Raji (cell line): ENCODE measurements around the gene NTRK3.

Experiments
- POLR2A ChIP-seq: IDR thresholded peaks from 2 replicates; pipeline ENCODE4 v1.6.1; 2011; ENCODE audit warnings: low read depth, low read length, control low read depth; ENCODE audit not compliant: insufficient read depth

The NTRK3 gene

DNA sequence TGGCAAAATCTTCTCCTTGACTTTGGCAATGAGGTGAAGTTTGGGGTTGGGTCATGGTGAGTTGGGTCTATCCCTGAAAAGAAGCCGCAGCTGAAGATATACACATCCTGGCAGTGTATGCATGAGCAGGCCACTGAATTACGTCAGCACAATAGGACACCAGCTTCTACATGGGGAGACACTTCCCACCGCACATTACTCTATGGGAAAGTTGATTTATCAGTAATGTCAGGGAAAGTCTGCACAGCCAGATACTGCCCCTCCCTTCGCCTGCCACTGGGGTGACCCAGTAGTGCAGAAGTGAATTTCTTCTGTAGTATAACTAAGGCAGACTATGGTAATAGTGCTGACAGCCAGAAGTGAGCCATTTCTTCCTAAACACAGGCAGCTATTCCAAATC is 245.0 kb downstream of the NTRK3 start:
- no peak for TF ChIP-seq POLR2A

DNA sequence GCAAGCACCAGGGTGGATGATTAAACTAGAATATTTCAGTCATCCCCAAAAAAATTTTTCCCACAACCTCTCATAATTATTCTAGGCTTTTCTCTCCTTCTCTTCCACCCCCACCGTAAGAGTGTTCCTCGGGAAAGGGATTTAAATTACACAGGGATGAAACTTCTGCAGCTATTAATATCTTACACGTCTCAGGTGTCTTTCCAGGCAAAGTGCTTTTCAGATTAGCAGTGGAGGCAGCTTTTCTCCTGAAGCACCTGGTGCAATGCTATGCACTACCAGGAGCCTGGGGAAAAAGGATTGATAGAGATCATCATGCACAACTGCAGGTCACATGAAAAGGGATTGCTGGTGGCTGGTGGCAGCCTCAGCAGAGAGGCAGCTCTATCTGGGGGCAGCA is 250.4 kb downstream of the NTRK3 start:
- no peak for TF ChIP-seq POLR2A

DNA sequence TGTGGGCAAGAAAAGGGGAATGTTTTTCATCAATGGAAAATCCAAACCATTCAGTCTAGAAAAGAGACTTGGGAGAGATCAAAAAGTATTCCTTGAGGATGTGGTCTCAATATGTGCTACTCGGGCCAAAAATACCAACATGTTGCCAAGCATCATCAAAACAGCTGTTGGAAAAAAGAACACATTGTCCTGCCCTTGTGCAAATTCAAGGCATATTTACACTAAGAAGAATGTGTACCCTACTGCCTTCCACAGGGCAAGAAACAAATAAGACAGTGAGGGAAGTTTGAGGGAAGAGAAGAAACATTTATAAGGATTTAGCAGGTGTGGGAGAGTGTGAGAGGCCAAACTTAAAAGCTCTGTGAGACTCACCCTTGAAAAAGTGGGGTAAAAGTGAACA is 252.1 kb downstream of the NTRK3 start:
- no peak for TF ChIP-seq POLR2A

DNA sequence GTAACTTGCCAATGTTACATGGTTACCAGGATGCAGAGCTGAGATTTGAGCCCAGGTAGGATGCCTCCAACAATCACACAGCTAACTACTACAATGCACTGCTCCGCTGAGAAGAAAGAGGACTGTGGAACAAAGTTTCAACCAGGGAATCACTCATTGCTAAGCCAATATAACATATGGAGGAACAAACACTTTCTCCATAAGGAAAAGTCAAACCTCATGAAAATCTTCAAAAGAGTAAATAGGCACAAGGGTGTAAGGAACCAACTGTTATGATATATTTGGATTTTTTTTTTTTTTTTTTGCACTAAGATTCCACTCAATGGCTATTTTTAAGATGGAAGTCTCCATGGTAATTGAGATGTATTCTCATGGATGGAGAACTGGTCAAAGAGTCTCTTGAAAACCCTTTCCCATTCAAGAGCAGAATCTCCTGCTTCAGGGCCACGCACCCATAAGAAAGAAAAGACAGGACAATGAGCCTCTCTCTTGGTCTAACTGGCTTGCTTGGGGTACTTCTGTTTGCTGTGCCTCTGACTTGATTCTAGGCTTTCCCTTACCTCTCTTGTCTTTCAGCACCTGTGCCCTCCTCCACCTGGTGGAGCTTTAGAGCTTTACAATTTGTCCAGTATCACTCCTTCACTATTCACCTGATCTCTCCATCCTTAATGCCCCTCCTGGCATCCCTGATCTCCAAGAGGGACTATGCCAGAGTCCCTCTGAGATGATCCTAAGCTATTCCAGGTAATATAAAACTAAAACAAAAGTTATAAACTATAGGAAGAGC is 252.8 kb downstream of the NTRK3 start:
- no peak for TF ChIP-seq POLR2A

DNA sequence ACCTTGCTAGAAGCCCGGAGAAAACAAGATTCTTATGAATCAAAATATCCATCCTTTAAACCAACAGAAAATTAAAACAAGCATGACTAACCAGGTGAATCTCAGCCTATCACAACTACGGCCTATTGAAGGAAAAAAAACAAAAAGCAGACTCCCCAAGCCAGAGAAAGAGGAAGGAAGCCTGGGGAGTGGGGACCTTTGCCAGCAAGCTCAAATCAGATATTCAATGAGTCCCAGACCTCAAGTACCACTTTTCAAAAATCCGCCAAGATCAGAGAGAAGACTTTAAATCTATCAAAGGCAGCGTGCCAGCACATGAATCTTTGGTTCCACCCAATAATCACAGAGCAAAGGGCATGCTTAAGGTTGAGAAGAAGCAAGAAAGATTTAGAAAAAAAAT is 253.8 kb downstream of the NTRK3 start:
- TF ChIP-seq POLR2A = no peak

DNA sequence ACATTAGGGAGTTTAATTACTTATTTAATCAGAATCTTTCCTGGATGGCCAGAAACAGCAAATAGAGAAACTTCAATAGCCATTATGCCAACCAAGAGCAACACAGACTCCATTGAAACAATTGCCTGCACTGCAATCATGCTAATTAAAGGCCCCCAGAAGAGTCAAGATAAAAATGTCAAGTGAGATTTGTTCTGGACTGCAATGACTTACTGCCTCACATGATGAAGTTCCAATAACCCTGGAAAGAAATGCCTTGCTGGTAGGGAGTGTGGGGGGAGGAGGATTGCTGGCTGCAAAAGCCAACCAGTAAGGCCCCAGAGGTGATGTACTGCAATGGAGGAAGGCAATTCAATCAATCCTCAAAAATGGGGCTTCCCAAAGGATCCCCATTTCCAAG is 257.9 kb downstream of the NTRK3 start:
- no peak for TF ChIP-seq POLR2A

DNA sequence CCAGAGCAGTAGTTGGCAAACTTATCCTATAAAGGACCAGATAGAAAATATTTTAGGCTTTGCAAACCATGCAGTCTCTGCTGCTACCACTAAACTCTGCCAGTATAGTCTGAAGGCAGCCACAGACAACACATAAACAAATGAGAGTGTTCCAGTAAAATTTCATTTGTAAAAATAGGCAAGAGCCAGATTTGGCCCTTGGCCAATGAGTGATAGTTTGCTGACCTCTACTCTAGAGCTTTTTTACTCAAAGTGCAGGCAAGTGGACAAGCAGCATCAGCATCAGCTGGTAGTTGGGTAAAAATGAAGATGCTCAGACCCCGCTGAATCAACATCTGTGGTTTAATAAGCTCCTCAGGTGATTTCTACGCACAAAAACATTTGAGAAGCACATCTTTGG is 269.8 kb downstream of the NTRK3 start:
- TF ChIP-seq POLR2A = no peak

DNA sequence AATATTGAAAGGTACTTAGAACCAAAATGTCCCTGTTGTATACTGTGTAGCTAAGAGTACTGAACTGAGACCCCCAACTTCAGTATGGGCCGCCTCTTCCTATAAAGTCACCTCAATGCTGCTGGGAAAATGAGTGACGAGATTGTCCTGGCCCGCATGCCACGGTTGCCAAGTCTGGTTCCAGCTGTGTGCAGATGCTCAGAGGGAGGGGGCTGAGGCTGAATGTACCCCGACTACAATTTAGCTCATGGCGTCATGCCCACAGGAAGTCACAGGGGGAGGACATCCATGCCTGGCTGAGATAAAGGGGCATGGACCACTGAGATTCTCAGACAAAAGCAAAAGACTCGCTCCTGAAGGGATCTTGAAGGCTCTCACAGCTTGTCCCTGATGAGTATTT is 271.1 kb downstream of the NTRK3 start:
- no peak for TF ChIP-seq POLR2A

DNA sequence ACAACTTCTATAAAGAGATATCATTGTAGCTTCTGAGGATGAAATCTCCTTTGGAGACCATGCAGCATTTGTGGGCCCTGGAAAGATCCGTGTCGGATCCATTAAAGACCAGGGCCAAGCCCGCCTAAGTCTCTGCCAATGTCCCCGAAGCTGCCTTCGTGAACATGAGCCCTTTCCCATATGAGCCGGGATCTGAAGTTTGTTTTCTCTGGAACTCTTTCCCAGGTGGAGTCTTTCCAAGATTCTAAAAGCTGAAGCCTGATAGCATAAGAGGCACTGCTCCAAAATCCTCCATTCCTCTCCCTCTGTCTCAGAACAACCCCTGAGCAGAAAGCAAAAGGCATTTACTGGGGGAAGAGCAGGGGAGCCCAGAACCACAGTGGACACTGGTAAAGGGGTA is 274.6 kb downstream of the NTRK3 start:
- no peak for TF ChIP-seq POLR2A

DNA sequence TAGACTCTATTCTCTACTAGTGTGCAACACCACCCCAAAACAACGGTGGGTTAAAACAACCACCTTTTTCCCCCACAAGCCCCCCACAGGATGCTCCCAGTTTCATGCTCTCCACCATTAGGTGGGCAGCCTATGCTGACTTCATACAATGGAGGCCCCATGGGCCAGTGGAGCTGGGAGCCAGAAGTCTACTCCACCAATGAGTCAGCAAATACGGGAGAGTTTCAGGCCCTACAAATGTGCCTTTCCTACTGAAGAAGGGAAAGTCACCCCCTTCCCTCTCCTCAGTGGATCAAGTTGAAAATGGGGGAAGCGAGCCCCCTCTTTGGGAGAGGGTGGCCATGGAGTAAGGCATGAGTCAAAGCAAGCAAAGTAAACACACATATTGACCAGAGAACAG is 278.6 kb downstream of the NTRK3 start:
- no peak for TF ChIP-seq POLR2A

DNA sequence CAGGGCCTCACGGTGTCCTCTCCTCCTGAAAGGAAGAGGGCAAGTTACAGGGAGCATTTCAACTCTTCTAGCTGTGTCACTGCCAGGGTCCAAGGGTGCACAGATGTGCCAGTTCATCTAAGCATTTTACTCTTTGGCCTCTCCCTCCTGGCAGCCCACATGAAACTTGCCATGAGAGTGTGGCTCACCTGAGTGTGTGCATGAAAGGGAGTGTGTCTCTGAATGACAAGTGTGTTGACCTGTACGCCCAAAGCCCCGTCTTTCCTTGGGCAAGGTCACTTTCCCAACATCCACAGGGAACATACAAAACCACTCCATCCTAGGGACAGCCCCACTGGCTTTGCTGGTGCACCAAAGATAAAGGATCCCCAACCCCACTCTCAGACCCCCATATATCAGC is 280.0 kb downstream of the NTRK3 start:
- TF ChIP-seq POLR2A = no peak

DNA sequence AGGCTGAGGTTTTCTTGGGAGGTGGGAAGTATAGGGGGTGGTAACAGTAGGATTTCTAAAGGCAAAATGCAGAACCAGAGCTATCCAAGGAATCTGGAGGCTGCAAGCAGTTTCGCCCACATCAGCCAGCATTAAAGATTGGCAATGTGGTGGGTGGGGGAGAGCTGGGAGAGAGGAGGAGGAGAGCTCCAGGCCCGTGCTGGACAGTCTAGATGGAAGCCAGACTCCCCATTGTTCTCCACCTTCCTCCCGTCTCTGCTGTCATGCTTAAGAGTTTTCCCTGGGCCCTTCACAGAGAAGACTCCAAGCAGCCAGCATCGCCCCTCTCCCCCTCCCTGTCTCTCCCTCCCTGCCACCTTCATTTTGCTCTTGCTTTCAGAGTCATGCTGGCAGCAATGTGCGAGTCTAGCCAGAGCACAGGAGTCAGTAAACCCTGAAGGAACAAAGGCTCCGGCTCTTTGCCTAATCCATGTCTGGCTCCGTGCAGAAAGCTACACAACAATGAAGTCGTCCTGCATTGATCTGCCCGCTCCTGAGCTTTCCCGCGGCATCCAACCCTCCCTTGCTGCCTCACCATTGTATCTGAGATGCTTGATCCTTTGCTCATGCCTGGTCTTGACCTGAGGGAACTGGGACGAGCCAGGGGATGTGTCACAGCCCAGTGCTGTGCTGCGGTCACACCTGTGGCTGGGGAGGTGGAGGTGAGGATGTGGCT is 282.9 kb downstream of the NTRK3 start:
- no peak for TF ChIP-seq POLR2A

DNA sequence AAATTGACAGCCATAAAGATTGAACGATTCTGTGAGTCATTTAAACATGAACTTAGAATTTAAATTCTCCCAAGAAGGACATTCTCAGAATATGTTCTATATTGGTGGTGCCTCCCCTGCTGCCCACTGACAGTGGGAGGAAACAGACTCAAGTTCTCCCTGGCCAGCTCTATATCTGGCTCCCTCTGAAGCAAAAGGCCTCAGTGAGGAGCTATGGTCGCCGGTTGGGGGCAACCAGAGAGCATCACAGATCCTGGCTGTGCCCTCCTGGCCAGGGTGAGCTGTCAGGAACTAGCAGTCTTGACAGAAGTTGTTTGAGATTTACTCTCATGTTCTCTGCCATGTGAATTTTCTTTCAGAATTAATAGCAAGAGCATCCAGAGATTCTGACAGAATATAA is 285.5 kb downstream of the NTRK3 start:
- no peak for TF ChIP-seq POLR2A

DNA sequence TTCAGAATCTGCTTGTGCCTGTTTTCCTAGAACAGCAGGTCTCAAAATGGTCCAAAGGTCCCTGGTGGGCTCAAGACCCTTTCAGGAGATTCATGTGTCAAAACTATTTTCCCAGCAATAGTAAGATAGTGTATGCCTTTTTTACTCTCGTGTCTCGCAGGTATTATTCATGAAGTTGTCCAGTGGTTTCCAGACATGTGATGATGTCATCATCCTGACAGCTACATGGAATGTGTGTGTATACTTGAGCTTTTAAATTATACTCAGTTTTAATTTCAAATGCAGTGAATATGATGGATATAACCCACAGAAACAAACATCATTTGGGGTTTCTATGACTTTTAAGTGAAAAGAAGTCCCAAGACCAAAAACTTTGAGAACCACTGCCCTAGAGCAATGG is 288.6 kb downstream of the NTRK3 start:
- TF ChIP-seq POLR2A = no peak

DNA sequence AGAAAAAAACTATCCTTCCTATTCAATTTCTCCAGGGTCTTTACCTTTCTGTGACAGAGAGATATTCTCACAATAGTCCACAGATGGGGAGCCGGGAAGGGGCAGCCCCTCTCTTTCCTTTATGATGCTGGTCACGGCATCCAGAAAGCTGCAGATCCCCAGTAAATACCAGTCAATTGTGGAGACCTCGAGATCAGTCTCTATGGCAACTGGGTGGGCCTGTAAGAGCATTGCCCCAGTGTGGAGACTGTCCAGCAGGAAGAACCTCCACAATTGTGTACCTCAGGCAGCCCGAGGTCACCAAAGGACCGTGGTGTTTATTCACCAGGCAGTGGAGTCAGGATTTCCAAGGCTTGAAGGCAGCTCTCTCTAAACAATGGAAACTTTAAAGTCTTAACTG is 291.2 kb downstream of the NTRK3 start:
- TF ChIP-seq POLR2A = no peak

DNA sequence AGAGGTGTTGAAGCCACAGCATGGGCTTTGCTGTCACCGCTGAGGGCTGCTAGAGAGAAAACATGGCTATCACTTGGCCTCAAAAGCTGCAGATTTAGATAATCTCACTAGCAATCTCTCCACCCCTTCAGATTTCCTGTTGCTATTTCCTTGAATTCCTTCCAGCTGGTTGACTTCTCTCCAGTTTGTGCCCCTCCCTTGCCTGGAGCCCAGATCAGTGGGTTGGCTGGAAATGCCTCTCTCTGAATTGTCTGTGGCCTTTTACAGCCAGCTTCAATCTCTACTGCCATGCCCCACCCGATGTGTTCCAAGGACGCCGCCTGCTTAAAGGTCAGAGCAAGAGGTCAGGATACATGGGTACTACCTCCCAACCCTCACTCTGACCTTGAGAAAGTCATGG is 294.1 kb downstream of the NTRK3 start:
- no peak for TF ChIP-seq POLR2A
